Stimulated activated CD8-positive, alpha-beta memory T cell treated with anti-CD3 and anti-CD28 coated beads, Interleukin-7, amount 100 ng/mL, for 24 hours (primary cell): ENCODE data around the gene LCN10.
"Not testable (repeated sequence)": the region's sequence is repeated elsewhere in the genome, so short reads cannot be mapped to it uniquely, and the experiment has no call there.

ENCODE experiments used
- DNase-seq: peaks from one replicate; pipeline ENCODE4 v3.0.0-alpha.2; 2020; ENCODE audit warnings: low read depth

Gene LCN10

DNA sequence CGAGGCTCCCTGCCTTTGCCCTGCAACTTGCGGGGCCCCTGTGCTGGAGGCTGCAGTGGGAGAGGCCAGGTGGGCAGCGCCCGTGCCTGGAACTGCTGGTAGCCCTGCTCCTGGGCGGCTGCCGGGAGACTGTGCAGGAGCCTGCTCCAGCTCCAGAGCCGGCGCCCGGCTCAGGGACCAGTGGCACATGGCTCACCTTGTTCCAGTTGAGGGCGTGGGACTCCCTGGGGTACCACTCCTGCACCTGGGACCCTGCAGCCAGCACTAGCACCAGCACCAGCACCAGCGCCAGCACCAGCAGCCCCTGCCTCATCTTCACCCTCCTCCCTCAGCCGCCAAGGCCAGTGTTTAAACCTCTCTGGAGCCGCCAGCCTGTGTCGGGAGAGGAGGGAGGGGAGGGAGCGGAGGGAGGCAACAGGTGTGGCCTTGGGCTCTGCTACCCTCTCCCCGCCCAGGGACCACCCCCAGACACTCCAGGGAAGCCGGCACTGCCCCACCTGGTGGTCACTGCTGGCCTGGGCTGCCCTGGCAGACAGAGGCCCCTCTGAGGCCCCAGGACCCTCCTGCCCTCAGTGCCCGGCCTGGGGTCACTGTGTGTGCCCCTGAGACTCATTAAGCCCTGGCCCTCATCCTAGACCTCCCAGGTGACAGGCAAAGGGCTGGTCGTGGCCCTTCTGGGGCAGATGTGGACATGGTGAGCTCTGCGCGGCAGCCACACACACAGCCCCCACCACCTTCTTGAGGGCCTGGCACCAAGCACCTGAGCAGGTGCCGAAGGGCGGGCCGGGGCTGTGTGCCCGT is at the start of gene LCN10:
Gene LCN10, minus strand, starts transcription at position 350 of the 801 bp plus-strand sequence. Its CDS starts 37 bp downstream, at position 313.
- no peak for DNase-seq

DNA sequence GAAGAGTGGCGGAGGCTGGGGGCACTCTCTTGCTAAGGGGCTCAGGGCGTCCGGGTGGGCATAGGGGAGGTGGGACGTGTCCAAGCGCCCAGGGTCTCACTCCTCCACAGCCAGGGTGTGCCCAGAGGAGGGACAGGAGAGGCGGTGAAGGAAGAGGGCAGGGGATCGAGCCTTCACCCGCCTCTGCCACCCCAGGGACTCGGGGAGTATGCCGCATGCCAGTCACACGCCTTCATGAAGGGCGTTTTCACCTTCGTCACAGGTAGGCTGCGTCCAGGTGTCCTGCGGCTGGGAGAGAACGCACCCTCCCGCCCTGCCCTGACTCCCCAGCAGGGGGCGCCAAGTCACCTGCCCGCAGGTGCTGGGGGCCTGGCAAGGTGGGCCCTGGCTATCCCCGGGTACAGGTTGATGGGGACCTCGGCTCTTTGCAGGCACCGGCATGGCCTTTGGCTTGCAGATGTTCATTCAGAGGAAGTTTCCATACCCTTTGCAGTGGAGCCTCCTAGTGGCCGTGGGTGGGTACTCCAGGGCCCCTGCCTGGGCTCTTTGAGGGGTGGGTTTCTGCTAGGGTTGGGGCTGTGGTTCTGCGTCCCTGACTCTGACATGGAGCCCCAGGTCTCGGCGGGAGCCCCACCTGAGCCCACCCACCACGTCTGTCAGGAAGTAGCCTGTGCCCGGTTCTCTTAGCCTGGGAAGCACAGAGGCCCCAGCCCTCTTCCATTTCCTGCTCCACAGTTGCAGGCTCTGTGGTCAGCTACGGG is 49.0 kb upstream of the LCN10 start:
- DNase-seq = no peak

DNA sequence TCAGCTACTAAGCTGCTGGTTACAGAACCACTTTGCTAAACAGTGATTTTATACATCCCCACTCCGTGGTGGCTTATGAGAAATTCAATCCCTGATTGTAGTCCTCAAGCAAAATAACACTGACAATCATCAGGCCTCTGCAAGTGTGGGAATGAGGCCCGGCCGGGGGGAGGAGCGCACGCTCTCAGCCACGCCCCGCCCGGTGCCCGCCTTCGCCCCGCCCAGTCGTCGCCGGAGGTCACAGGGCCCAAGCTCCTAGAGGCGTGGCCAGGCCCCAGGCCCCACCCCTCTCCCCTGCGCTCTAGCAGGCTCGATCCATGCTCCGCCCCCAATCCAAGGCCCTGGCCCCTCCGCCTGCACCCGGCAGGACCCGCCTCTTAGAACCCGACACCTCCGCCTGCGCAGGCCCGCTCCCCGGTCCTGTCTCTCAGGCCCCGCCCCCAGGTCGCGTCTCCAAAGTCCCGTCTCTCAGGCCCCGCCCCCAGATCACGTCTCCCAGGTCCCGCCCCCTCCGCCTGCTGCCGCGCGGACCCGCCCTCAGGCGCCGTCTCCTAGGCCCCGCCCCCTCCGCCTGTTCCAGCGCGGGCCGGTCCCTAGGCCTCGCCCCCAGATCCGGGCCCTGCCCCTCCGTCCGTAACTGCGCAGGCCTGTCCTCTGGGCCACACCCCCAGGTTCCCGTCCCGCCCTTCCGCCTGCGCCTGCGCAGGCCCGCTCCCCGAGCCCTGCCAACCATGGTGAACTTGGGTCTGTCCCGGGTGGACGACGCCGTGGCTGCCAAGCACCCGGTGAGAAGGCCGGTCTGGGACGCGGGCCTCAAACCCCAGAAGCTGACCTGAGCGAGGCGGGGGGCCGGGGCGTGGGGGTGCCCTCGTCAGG is 48.1 kb upstream of the LCN10 start, which contains the start of gene TMEM141:
Gene TMEM141, plus strand, starts transcription at position 705 of the 876 bp plus-strand sequence. Its CDS starts 27 bp downstream, at position 732.
- DNase-seq = peak; percentile 99

DNA sequence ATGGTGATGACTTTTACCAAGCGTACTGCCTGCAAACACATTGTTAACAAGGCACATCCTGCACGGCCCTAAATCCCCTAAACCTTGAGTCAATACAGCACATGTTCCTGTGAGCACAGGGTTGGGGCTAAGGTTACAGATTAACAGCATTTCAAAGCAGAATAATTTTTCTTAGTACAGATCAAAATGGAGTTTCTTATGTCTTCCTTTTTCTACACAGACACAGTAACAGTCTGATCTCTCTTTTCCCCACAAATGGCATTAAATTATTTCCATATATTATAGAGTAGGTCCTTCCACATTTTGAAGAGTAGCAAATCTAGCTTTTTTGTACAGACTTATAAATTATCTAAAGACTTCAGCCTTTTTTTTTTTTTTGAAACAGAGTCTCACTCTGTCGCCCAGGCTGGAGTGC is 46.8 kb upstream of the LCN10 start:
- no peak for DNase-seq

DNA sequence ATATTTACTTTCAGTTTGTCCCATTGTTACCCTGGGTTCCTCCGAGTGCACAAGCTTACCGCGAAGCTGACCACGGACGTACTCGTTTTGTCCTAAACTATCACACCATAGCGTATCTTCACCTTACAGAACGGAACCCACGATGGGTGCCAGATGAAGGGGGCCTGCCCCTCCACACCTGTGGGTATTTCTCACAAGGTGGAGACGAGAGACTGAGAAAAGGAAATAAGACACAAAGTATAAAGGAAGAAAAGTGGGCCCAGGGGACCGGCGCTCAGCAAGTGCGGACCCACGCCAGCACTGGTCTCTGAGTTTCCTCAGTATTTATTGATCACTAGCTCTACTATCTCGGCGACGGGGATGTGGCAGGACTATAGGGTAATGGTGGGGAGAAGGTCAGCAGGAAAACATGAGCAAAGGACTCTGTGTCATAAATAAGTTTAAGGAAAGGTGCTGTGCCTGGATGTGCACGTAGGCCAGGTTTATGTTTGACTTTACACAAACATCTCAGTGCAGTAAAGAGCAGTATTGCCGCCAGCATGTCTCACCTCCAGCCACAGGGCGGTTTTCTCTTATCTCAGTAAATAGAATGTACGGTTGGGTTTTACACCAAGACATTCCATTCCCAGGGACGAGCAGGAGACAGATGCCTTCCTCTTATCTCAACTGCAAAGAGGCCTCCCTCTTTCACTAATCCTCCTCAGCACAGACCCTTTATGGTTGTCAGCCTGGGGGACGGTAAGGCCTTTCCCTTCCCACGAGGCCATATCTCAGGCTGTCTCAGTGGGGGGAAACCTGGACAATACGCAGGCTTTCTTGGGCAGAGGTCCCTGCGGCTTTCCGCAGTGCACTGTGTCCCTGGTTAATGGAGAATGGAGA is 46.1 kb upstream of the LCN10 start:
- DNase-seq = not testable (repeated sequence)

DNA sequence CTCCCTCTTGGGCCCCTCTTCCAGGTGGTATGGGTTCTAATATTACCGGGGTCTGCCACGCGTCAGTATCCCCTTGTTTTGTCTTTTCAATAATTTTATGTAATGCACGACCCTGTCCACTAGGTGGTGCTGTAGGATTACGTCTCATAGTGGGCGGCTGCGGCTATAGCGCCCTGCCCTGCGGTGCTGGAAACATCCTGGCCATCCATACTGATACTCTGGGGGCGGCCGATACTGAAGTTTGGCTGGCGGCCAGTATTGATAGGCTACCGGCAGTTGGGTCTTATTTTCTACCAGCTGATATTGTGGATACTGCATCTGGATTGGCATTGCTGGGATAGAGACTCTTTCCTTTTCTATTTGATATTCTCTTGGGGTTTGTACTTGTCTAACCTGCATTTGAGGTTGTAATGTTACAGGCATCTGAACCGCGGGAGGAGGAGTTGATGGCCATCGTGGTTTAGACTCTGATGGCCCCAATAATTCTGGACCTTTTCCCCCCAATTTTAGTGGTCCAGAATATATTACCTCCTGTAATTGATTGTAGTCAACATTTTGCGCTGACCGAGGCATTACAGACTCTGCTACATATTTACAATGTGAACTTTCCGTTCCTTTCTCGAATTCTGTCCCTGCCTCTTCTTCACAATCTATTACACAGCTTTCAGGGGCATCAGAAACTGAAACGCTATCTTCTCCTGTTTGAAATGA is 45.1 kb upstream of the LCN10 start:
- no peak for DNase-seq

DNA sequence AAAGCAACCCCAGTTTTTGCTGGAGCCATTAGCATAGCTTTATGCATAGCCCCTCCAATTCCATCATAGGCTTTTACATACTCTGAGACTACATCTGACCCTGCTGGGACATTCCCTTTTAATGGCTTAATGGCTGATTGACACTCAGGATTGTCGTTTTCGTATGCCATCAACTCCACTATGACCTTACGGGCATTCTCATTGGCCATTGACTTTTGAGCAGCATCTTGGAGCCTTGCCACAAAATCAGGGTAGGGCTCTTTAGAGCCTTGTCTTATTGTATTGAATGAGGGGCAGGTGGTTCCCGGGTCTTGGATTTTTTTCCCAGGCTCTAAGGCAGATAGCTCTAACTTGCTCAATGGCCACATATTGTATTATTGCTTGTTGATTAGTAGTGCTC is 44.2 kb upstream of the LCN10 start:
- DNase-seq = not testable (repeated sequence)

DNA sequence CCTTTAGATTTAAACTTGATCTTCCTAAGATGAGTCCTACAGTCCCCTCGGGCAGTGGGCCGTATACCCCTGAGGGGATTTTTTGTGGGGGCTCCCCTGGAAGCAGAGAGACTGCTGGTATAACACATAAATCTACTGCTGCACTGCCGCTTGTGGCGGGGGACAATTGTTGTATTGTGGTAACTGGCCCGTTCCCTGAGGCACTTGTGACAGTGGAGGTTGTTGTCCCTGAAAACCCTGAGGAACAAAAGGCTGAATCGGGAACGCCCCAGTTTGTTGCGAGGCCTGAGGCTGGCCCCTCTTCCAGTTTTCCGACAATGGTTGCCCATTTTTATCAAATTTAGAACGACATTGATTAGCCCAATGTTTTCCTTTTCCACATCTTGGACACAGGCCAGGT is 43.7 kb upstream of the LCN10 start:
- DNase-seq = no peak

DNA sequence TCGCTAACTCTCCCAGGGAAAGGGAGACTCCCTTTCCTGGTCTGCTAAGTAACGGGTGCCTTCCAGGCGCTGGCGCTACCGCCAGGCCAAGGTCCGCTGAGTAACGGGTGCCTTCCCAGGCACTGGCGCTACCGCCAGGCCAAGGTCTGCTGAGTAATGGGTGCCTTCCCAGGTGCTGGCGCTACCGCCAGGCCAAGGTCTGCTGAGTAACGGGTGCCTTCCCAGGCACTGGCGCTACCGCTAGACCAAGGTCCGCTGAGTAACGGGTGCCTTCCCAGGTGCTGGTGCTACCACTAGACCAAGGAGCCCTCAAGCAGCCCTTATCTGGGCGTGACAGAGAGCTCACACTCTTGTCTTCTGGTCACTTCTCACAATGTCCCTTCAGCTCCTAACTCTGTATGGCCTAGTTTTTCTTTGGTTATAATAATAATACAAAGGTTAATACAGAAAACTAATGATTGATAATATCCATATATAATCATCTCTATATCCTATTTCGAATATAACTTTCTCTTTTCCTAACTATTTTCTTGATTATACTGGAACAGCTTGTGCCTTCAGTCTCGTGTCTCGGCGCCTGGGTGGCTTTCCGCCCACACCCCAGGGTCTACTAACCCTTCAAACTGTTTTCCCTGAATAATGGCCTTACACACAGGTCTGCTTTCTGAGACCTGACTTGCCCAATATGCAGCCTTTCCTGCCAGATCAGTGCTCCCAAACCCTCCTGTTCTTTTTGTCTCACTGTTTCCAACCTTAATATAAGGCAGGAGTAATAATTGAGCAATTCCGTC is 43.0 kb upstream of the LCN10 start:
- DNase-seq = not testable (repeated sequence)

DNA sequence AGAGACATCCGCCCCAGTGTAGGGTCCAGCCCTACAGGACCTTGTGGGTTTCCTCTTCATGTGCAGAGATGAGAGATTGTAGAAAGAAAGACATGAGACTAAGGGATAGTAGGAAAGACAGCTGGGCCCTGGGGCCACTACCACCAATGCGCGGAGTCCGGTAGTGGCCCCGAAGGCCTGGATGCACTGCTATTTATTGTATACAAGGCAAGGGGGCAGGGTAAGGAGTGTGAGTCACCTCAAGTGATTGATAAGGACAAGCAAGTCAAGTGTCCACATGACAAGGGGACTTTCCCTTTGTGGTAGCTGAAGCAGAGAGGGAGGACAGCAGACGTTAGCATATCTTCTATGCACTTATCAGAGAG is 42.2 kb upstream of the LCN10 start:
- DNase-seq = no peak

DNA sequence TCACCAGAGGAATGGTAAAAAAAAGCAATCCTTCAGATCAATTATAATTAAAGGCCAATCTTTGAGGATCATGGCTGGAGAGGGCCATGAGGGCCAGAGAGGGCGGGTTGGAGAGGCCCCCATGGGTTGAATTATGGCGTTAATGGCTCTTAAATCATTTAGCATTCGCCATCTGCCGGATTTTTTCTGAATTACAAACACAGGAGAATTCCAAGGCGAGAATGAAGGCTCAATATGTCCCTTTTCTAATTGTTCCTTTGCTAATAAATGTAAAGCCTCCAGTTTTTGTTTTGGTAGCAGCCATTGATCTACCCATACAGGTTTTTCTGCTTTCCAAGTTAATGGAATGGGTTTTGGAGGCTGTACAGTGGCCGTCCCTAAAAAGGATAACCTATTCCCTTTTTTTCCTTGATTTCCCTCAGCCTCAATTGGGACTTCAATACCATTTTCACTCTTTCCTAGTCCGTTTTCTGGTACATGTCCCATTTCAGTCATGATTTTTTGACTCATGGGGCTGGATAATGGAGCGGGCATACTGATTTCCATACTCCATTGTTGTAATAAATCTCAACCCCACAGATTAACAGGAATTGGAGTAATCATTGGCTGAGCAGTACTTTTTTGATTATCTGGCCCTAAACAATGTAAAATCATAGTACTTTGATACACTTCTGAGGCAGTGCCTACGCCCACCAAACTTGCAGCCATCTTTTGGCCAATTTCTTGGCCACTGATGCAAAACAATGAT is 41.7 kb upstream of the LCN10 start:
- DNase-seq = no peak

DNA sequence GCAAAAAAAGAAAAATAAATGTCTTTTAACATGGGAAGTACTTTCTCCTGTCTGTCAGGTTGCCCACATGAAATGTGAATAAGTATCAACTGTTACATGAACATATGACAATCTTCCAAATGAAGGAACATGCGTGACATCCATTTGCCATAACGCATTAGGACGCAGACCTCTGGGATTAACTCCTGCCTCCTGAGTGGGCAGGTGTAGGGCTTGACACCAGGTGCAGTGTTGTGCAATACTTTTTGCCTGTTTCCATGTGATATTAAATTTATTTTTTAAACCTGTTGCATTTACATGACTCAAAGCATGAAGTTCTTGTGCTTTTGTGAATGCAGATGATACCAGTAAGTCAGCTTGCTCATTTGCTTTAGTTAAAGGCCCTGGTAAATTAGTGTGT is 39.7 kb upstream of the LCN10 start:
- no peak for DNase-seq

DNA sequence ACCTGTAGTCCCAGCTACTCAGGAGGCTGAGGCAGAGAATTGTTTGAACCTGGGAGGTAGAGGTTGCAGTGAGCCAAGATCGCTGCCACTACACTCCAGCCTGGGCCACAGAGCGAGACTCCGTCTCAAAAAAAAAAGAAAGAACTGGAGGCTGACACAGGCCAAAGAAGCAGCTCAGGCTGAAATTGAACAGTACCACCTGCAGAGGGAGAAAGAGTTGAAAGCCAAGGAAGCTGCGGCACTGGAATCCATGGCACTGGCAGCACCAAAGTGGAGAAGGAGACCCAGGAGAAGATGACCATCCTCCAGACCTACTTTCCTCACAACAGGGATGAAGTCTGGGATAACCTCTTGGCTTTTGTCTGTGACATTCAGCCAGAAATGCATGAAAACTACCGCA is 37.1 kb upstream of the LCN10 start:
- no peak for DNase-seq

DNA sequence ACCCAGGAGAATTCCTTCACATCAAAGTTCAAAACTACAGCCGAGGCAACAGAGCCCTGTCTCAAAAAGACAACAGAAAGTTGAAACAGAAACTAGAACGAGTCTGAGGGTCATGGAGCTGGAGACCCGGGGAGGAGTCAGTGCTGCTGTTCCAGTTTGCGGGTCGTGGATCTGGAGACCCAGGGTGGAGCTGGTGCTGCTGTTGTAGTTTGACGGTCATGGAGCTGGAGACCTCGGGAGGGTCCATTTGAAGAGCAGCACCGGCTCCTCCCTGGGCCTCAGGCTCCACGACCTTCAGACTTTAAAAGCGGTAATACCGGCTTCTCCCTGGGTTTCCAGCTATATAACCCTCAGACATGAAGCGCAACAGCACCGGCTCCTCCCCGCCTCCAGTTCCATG is 34.6 kb upstream of the LCN10 start:
- no peak for DNase-seq

DNA sequence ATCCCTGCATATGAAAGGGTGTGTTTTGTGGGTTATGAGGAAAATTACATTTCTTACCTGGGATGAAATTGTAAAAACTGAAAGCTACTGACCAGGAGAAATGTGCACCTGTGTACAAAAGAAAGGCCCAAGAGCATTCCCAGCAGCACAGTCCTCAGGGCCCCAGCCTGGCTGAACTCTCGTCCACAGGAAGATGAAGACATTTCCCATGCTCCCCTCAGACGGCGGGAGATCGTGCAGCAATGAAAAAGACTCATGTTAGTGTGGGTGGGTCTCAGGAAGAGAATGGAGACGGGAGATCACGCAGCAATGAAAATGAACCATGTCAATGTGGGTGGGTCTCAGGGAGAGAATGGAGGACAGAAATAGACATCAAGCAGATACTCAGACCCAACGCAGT is 34.2 kb upstream of the LCN10 start:
- DNase-seq = no peak

DNA sequence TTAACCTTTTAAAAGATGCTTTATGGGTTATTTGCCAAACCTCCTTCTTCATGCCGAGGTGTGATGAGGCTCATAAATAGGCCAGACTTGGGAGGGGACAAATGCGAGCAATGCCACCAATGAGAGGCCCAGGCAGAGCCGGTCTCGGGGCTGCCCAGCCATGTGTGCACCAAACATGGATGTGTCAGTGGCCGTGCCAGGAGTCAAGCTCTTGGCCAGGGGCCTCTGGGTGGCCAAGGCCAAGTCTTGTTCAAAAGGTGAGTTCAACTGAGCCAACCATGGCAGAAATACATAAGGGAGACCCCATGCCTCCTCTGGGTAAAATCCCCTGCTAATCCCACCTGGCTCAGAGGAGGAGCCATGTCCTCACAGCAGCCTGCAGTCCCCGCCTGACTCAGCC is 32.5 kb upstream of the LCN10 start:
- DNase-seq = no peak

DNA sequence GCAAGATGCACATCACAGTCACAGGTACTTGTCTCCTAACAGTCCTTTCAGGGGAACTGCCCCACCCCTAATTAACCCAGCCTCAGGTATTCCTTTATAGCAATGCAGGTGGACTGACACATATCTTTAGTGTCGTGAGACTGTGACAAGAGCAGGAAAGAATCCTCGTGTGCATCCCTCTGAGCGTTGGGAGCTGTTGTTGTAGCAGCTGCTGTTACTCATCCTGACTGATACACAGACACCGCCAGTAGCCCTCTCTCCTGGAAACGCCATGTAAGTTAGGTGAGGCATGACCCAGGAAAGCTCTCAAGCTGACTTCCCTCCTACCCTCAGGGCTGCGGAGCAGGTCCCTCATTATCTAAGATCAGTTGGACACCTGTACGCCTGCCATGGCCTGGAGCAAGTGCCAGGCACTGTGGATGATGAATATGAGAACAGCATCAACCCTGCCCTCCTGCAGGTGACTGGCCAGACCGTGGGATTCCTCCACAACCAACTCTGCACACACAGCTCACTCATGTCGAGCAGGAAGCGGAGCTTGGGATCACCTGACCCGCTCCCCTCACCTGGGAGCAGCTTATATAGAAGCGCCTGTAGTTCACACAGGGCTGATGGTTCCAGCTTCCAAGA is 31.8 kb upstream of the LCN10 start:
- DNase-seq = no peak

DNA sequence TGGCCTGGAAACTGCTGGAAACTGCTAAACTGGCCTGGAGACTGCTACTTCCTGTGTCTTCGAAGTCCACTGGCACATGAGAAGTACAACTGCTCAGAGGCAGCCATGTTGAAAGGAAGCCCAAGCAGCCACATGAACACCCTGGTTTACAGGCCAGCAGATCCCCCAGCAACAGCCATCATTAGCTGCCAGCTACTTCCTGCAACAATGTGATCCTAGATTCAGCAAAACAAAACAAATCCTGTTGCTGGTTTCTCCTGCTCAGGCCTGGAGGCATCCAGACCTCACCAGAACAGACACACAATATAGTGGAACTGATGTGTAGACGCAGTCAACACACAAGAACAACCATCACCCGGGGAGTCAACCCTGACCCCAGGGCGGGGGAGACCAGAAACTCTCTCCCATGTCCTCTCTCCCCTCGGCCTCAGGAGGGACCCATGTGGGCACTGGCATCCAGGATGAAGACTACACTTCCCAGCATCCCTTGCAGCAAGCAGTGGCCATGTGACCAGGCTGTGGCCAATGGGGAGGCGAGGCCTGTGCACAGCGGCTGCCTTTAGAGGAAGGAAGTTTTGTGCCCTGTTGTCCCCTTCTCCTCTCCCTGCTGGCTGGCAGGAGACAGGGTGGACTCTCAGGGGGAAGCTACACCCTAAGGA is 30.8 kb upstream of the LCN10 start:
- DNase-seq = no peak
